ENCODE measurements around the gene SSH3.

Gene SSH3

DNA sequence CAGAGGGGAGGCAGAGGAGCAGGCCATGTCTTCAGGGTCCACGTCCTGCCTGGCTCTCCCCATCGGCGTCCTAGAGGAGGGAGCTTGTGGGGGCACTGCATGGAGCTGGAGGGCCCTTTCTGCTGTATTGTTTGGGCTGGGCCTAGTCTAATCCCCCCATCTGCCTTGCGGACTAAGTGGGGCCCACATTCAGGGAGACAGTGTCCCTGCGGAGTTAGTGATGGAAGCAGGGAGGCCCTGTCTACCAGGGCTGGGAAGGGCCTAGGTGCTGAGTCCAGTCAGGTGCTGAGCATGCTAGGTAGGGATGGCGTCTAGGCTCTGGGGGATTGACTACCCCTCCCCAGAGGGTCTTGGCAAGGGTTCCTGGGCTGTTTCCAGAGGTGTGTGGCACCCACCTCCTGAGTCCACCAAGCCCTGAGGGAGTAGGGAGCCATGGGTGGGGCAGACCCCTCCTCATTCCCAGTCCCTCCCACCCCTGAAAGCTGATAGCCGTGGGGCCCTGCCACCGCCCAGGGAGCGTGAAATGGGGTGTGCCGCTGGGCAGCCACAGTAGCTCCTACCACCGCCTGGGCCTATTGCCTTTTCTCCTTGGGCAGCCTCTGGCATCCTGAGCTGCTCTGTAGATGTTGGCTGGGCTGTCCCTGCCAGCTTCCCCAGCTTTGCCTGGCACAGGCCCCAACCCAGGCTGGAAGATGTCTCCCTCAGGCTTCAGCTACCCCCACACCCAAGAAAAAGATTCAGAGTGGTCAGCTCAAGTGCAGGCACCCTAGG is 51.9 kb downstream of the SSH3 start:
- no peak for ATAC-seq
- TF ChIP-seq ZNF565 (CRISPR knock-in tag; conservative IDR thresholded peaks at IDR 0.05; ENCODE audit: low read depth) (no peak), ZNF70 (CRISPR knock-in tag; IDR thresholded peaks at IDR 0.05) (no peak), GLIS3 (CRISPR knock-in tag; IDR thresholded peaks at IDR 0.05) (no peak), TCF4 (CRISPR knock-in tag; IDR thresholded peaks at IDR 0.05; ENCODE audit: borderline replicate concordance) (no peak), CSDC2 (CRISPR knock-in tag; IDR thresholded peaks at IDR 0.05) (no peak), ZC3H10 (CRISPR knock-in tag; IDR thresholded peaks at IDR 0.05) (no peak), ARNTL (CRISPR knock-in tag; IDR thresholded peaks at IDR 0.05; ENCODE audit: borderline replicate concordance, low read depth) (no peak), TOX (CRISPR knock-in tag; IDR thresholded peaks at IDR 0.05; ENCODE audit: borderline replicate concordance) (no peak), RARB (CRISPR knock-in tag; IDR thresholded peaks at IDR 0.05) (no peak), ZFP30 (CRISPR knock-in tag; IDR thresholded peaks at IDR 0.05) (no peak), OSR1 (CRISPR knock-in tag; IDR thresholded peaks at IDR 0.05) (no peak), SNAI2 (CRISPR knock-in tag; IDR thresholded peaks at IDR 0.05) (no peak)
- TF ChIP-seq, protein P1, sequence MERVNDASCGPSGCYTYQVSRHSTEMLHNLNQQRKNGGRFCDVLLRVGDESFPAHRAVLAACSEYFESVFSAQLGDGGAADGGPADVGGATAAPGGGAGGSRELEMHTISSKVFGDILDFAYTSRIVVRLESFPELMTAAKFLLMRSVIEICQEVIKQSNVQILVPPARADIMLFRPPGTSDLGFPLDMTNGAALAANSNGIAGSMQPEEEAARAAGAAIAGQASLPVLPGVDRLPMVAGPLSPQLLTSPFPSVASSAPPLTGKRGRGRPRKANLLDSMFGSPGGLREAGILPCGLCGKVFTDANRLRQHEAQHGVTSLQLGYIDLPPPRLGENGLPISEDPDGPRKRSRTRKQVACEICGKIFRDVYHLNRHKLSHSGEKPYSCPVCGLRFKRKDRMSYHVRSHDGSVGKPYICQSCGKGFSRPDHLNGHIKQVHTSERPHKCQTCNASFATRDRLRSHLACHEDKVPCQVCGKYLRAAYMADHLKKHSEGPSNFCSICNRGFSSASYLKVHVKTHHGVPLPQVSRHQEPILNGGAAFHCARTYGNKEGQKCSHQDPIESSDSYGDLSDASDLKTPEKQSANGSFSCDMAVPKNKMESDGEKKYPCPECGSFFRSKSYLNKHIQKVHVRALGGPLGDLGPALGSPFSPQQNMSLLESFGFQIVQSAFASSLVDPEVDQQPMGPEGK (CRISPR knock-in tag; IDR thresholded peaks at IDR 0.05; ENCODE audit: borderline replicate concordance), result no peak
- TF ChIP-seq, protein P2, sequence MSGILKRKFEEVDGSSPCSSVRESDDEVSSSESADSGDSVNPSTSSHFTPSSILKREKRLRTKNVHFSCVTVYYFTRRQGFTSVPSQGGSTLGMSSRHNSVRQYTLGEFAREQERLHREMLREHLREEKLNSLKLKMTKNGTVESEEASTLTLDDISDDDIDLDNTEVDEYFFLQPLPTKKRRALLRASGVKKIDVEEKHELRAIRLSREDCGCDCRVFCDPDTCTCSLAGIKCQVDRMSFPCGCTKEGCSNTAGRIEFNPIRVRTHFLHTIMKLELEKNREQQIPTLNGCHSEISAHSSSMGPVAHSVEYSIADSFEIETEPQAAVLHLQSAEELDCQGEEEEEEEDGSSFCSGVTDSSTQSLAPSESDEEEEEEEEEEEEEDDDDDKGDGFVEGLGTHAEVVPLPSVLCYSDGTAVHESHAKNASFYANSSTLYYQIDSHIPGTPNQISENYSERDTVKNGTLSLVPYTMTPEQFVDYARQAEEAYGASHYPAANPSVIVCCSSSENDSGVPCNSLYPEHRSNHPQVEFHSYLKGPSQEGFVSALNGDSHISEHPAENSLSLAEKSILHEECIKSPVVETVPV (CRISPR knock-in tag; IDR thresholded peaks at IDR 0.05), result no peak
- TF ChIP-seq, protein P3, sequence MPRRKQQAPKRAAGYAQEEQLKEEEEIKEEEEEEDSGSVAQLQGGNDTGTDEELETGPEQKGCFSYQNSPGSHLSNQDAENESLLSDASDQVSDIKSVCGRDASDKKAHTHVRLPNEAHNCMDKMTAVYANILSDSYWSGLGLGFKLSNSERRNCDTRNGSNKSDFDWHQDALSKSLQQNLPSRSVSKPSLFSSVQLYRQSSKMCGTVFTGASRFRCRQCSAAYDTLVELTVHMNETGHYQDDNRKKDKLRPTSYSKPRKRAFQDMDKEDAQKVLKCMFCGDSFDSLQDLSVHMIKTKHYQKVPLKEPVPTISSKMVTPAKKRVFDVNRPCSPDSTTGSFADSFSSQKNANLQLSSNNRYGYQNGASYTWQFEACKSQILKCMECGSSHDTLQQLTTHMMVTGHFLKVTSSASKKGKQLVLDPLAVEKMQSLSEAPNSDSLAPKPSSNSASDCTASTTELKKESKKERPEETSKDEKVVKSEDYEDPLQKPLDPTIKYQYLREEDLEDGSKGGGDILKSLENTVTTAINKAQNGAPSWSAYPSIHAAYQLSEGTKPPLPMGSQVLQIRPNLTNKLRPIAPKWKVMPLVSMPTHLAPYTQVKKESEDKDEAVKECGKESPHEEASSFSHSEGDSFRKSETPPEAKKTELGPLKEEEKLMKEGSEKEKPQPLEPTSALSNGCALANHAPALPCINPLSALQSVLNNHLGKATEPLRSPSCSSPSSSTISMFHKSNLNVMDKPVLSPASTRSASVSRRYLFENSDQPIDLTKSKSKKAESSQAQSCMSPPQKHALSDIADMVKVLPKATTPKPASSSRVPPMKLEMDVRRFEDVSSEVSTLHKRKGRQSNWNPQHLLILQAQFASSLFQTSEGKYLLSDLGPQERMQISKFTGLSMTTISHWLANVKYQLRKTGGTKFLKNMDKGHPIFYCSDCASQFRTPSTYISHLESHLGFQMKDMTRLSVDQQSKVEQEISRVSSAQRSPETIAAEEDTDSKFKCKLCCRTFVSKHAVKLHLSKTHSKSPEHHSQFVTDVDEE (CRISPR knock-in tag; IDR thresholded peaks at IDR 0.05), result no peak
- TF ChIP-seq, protein P4, sequence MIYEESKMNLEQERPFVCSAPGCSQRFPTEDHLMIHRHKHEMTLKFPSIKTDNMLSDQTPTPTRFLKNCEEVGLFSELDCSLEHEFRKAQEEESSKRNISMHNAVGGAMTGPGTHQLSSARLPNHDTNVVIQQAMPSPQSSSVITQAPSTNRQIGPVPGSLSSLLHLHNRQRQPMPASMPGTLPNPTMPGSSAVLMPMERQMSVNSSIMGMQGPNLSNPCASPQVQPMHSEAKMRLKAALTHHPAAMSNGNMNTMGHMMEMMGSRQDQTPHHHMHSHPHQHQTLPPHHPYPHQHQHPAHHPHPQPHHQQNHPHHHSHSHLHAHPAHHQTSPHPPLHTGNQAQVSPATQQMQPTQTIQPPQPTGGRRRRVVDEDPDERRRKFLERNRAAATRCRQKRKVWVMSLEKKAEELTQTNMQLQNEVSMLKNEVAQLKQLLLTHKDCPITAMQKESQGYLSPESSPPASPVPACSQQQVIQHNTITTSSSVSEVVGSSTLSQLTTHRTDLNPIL (CRISPR knock-in tag; IDR thresholded peaks at IDR 0.05; ENCODE audit: low read depth), result no peak
- TF ChIP-seq, protein P5, sequence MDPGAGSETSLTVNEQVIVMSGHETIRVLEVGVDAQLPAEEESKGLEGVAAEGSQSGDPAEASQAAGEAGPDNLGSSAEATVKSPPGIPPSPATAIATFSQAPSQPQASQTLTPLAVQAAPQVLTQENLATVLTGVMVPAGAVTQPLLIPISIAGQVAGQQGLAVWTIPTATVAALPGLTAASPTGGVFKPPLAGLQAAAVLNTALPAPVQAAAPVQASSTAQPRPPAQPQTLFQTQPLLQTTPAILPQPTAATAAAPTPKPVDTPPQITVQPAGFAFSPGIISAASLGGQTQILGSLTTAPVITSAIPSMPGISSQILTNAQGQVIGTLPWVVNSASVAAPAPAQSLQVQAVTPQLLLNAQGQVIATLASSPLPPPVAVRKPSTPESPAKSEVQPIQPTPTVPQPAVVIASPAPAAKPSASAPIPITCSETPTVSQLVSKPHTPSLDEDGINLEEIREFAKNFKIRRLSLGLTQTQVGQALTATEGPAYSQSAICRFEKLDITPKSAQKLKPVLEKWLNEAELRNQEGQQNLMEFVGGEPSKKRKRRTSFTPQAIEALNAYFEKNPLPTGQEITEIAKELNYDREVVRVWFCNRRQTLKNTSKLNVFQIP (CRISPR knock-in tag; IDR thresholded peaks at IDR 0.05; ENCODE audit: borderline replicate concordance, low read depth), result no peak

DNA sequence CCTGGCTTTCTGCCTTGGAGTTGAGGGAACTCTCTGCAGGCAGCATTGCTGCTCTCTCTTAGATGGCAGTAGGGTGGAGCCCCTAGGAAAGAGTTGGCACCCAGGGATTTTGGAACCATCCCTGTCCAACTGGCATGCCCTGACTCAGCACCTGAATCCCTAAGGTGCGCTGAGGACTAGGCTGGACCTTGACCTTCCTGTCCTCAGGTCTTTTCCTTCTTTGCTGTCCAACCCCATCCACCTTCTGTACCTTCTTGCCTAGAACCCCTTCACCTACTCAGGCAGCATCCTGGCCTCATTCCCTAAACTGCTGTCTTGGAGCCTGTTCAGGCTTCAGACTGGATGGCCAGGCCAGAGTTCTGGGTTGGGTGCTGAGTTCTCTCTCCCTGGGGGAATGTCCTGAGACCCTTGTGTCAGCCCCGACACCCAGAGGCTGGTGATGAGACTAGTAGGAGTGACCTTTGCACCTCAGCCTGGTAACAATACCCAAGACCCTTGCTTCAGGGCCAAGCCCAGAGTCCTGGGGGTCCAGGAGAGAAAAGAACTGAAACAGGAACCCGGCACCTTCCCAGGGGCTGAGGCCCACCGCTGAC is 52.6 kb downstream of the SSH3 start:
- no peak for ATAC-seq
- TF ChIP-seq BACH2 (CRISPR knock-in tag; IDR thresholded peaks at IDR 0.05; ENCODE audit: borderline replicate concordance), result no peak
- no peak for TF ChIP-seq SNAI2 (CRISPR knock-in tag; IDR thresholded peaks at IDR 0.05)
- TF ChIP-seq, protein P4 (CRISPR knock-in tag; IDR thresholded peaks at IDR 0.05; ENCODE audit: low read depth), result no peak
- no peak for TF ChIP-seq ZFP30 (CRISPR knock-in tag; IDR thresholded peaks at IDR 0.05)
- TF ChIP-seq, protein P2 (CRISPR knock-in tag; IDR thresholded peaks at IDR 0.05), result no peak
- no peak for TF ChIP-seq RARB (CRISPR knock-in tag; IDR thresholded peaks at IDR 0.05)
- TF ChIP-seq ZNF8 (CRISPR knock-in tag; IDR thresholded peaks at IDR 0.05), result no peak
- TF ChIP-seq ZC3H10 (CRISPR knock-in tag; IDR thresholded peaks at IDR 0.05), result no peak
- TF ChIP-seq ISL1 (CRISPR knock-in tag; IDR thresholded peaks at IDR 0.05), result no peak
- TF ChIP-seq, protein P1 (CRISPR knock-in tag; IDR thresholded peaks at IDR 0.05; ENCODE audit: borderline replicate concordance), result no peak
- no peak for TF ChIP-seq TOX (CRISPR knock-in tag; IDR thresholded peaks at IDR 0.05; ENCODE audit: borderline replicate concordance)
- TF ChIP-seq CSDC2 (CRISPR knock-in tag; IDR thresholded peaks at IDR 0.05), result no peak
- TF ChIP-seq OSR1 (CRISPR knock-in tag; IDR thresholded peaks at IDR 0.05), result no peak
- TF ChIP-seq, protein P5 (CRISPR knock-in tag; IDR thresholded peaks at IDR 0.05; ENCODE audit: borderline replicate concordance, low read depth), result no peak
- no peak for TF ChIP-seq ZNF70 (CRISPR knock-in tag; IDR thresholded peaks at IDR 0.05)
